Stimulated activated CD4-positive, alpha-beta T cell treated with anti-CD3 and anti-CD28 coated beads, Interleukin-12 subunit alpha, Interleukin-12 subunit beta, amount 100 ng/mL, for 4 hours (primary cell): ENCODE results near the gene SVIL.
"Not testable (repeated sequence)": the region's sequence is repeated elsewhere in the genome, so short reads cannot be mapped to it uniquely, and the experiment has no call there.

Experiments used
- DNase-seq: peaks from one replicate; pipeline ENCODE4 v3.0.0-alpha.2; 2020

SVIL gene

GRCh38 chr10:29448756-29449592, 185.8 kb downstream of the SVIL start:
- peak; percentile 75 for DNase-seq

GRCh38 chr10:29448125-29448524, 186.6 kb downstream of the SVIL start:
- DNase-seq, result no peak

- no peak for DNase-seq
Measured at GRCh38 chr10:29446327-29446726, 188.4 kb downstream of the SVIL start.

GRCh38 chr10:29443745-29444523, 190.8 kb downstream of the SVIL start:
- no peak for DNase-seq

GRCh38 chr10:29440981-29441380, 193.8 kb downstream of the SVIL start:
- DNase-seq, result no peak

- not testable (repeated sequence) for DNase-seq
Measured at GRCh38 chr10:29439005-29439404, 195.8 kb downstream of the SVIL start.

- no peak for DNase-seq
Measured at GRCh38 chr10:29438271-29438670, 196.5 kb downstream of the SVIL start.

GRCh38 chr10:29437871-29438270, 196.9 kb downstream of the SVIL start:
- no peak for DNase-seq

GRCh38 chr10:29435809-29436501, 198.8 kb downstream of the SVIL start:
- DNase-seq, result no peak

GRCh38 chr10:29434111-29434510, 200.7 kb downstream of the SVIL start:
- DNase-seq, result no peak

- DNase-seq, result no peak
Measured at GRCh38 chr10:29431711-29432110, 203.1 kb downstream of the SVIL start.

GRCh38 chr10:29430101-29430500, 204.7 kb downstream of the SVIL start:
- no peak for DNase-seq

- no peak for DNase-seq
Measured at GRCh38 chr10:29428486-29428885, 206.3 kb downstream of the SVIL start.

GRCh38 chr10:29427667-29428066, 207.1 kb downstream of the SVIL start:
- DNase-seq, result no peak

- DNase-seq, result no peak
Measured at GRCh38 chr10:29426420-29426819, 208.4 kb downstream of the SVIL start.

- no peak for DNase-seq
Measured at GRCh38 chr10:29424017-29424416, 210.8 kb downstream of the SVIL start.

GRCh38 chr10:29420744-29421143, 214.0 kb downstream of the SVIL start:
- DNase-seq, result no peak

- no peak for DNase-seq
Measured at GRCh38 chr10:29417324-29417723, 217.4 kb downstream of the SVIL start.

GRCh38 chr10:29415876-29416275, 218.9 kb downstream of the SVIL start:
- DNase-seq, result no peak

GRCh38 chr10:29414501-29414900, 220.3 kb downstream of the SVIL start:
- no peak for DNase-seq

GRCh38 chr10:29412485-29412884, 222.3 kb downstream of the SVIL start:
- no peak for DNase-seq

- DNase-seq, result no peak
Measured at GRCh38 chr10:29411666-29412315, 223.0 kb downstream of the SVIL start.
